ENCODE data around the gene SSTR5. TPM values are rescaled to one million over a fixed set of nuclear protein-coding genes. Genes with fewer than 3 reads are reported as not detected.

Gene SSTR5
- total RNA-seq, 1 experiment from 2014 or later = not detected

GRCh38 chr16:1123525-1124230 is 51.1 kb downstream of the SSTR5 start:
- no peak overlapping the region for H3K27ac ChIP-seq
- H3K79me2 ChIP-seq (ENCODE audit: low read depth) = no peaks in the 10 kb centered on the region
- no peak overlapping the region for H3K4me2 ChIP-seq
- no TSS peak for BruUV-seq (replicated peaks)
- no peaks in the 10 kb centered on the region for H3K9me2 ChIP-seq (ENCODE audit: insufficient read depth)
- H3K27me3 ChIP-seq (ENCODE audit: insufficient read depth, low read depth) = peaks cover 90% of the 10 kb centered on the region
- 0 out of 2 replicates have a peak, but pooled peaks cover 3% of the 10 kb centered on the region for H4K20me1 ChIP-seq (ENCODE audit: insufficient read depth)
- H3K36me3 ChIP-seq (ENCODE audit: low read depth) = no peaks in the 10 kb centered on the region
- H3K4me3 ChIP-seq = no peak overlapping the region
- intact Hi-C loops (cut with micrococcal nuclease; ENCODE audit: unreplicated experiment) = no loop called here
- ChIA-PET CTCF (interaction anchor here (0.5 kb wide), 1 partner anchor 101 kb away, joined by 3 read pairs; the partner anchor contains the start of gene TPSG1), POLR2A (ENCODE audit: unreplicated experiment) (no interaction called here)
- H3F3A ChIP-seq (ENCODE audit: insufficient read depth, low read depth) = no peaks in the 10 kb centered on the region
- DNase-seq = no peak
- no peak overlapping the region for H2AFZ ChIP-seq
- TF ChIP-seq EZH2 (IDR thresholded peaks at IDR 0.05; ENCODE audit: low read depth) (no peak), CTCF (conservative IDR thresholded peaks at IDR 0.05) (no peak)
- H3K9me3 ChIP-seq (ENCODE audit: insufficient read depth, low read depth) = no peaks in the 10 kb centered on the region
- no peaks in the 10 kb centered on the region for H3K4me1 ChIP-seq (replicated peaks; ENCODE audit: insufficient read depth)

- no peaks in the 10 kb centered on the region for H3K9me3 ChIP-seq (ENCODE audit: insufficient read depth, low read depth)
- ChIA-PET CTCF (interaction anchor here (0.5 kb wide), 1 partner anchor 101 kb away, joined by 3 read pairs; the partner anchor contains the start of gene TPSG1), POLR2A (ENCODE audit: unreplicated experiment) (no interaction called here)
- no peak for DNase-seq
- H3K36me3 ChIP-seq (ENCODE audit: low read depth) = no peaks in the 10 kb centered on the region
- intact Hi-C loops (cut with micrococcal nuclease; ENCODE audit: unreplicated experiment) = no loop called here
- H3K4me2 ChIP-seq = no peak overlapping the region
- H3F3A ChIP-seq (ENCODE audit: insufficient read depth, low read depth) = no peaks in the 10 kb centered on the region
- H3K79me2 ChIP-seq (ENCODE audit: low read depth) = no peaks in the 10 kb centered on the region
- H3K4me3 ChIP-seq = no peak overlapping the region
- no peak for TF ChIP-seq EZH2 (IDR thresholded peaks at IDR 0.05; ENCODE audit: low read depth)
- no peak for TF ChIP-seq CTCF (conservative IDR thresholded peaks at IDR 0.05)
- no peak overlapping the region for H3K27ac ChIP-seq
- no peaks in the 10 kb centered on the region for H3K4me1 ChIP-seq (replicated peaks; ENCODE audit: insufficient read depth)
- BruUV-seq (replicated peaks) = no TSS peak
- H4K20me1 ChIP-seq (ENCODE audit: insufficient read depth) = 0 out of 2 replicates have a peak, but pooled peaks cover 3% of the 10 kb centered on the region
- H3K9me2 ChIP-seq (ENCODE audit: insufficient read depth) = no peaks in the 10 kb centered on the region
- peaks cover 84% of the 10 kb centered on the region for H3K27me3 ChIP-seq (ENCODE audit: insufficient read depth, low read depth)
- no peak overlapping the region for H2AFZ ChIP-seq
Observed at GRCh38 chr16:1124291-1124690, 51.7 kb downstream of the SSTR5 start.

GRCh38 chr16:1124795-1125194 is 52.2 kb downstream of the SSTR5 start:
- Histone ChIP-seq H3K4me2 (no peak overlapping the region), H3K27ac (no peak overlapping the region), H3K9me2 (ENCODE audit: insufficient read depth) (no peaks in the 10 kb centered on the region), H3K4me1 (replicated peaks; ENCODE audit: insufficient read depth) (no peaks in the 10 kb centered on the region), H4K20me1 (ENCODE audit: insufficient read depth) (0 out of 2 replicates have a peak, but pooled peaks cover 3% of the 10 kb centered on the region), H3K36me3 (ENCODE audit: low read depth) (no peaks in the 10 kb centered on the region), H3K9me3 (ENCODE audit: insufficient read depth, low read depth) (no peaks in the 10 kb centered on the region), H3K27me3 (ENCODE audit: insufficient read depth, low read depth) (peaks cover 79% of the 10 kb centered on the region), H2AFZ (no peak overlapping the region), H3K79me2 (ENCODE audit: low read depth) (no peaks in the 10 kb centered on the region), H3K4me3 (no peak overlapping the region), H3F3A (ENCODE audit: insufficient read depth, low read depth) (no peaks in the 10 kb centered on the region)
- POLR2A ChIA-PET (ENCODE audit: unreplicated experiment) = interaction anchor here (0.6 kb wide), 1 partner anchor 417 kb away, joined by 5 read pairs; no protein-coding TSS in a partner anchor
- intact Hi-C loops (cut with micrococcal nuclease; ENCODE audit: unreplicated experiment) = no loop called here
- no peak for TF ChIP-seq CTCF (conservative IDR thresholded peaks at IDR 0.05)
- BruUV-seq (replicated peaks) = no TSS peak
- CTCF ChIA-PET = no interaction called here
- no peak for DNase-seq
